IMR-90 (cell line): ENCODE results near the gene ETS1. TPM values are rescaled to one million over a fixed set of nuclear protein-coding genes. Genes with fewer than 3 reads are reported as not detected.

Experiments
- ATAC-seq: fragments of 200-7000 bp; cut with Tn5 transposase; 2 replicates; pipeline ENCODE4 v1.9.1; 2020; ENCODE audit warnings: low read depth, mild to moderate bottlenecking, moderate library complexity
- BruUV-seq: library from RNA; stranded (reverse); fragments of 400-500 nt; replicated peaks from 2 replicates; lab custom pipeline; 2021; lab: Mats Ljungman, UMichigan
- CTCF ChIA-PET: fragments of 300-600 bp; formaldehyde crosslinking; extraction: SDS; loops from one replicate; lab custom pipeline; 2021; ENCODE audit warnings: antibody characterized with exemption; lab: Yijun Ruan, JAX
- POLR2A ChIA-PET: fragments of 300-600 bp; sonication (Branson Sonifier 250); formaldehyde crosslinking; loops from one replicate; lab custom pipeline; 2022; ENCODE audit warnings: antibody characterized with exemption; ENCODE audit not compliant: unreplicated experiment; lab: Charles Lee
- DNase-seq: peaks from one replicate; pipeline ENCODE4 v3.0.0; 2013
- H2AFZ ChIP-seq: replicated peaks from 2 replicates; pipeline ENCODE3; 2013; ENCODE audit warnings: low read length, mild to moderate bottlenecking; ENCODE audit not compliant: poor library complexity
- H2AK5ac ChIP-seq: 2 replicates; pipeline ENCODE4 v1.6.1; 2013; ENCODE audit warnings: low read depth, low read length, inconsistent platforms
- H2AK9ac ChIP-seq: replicated peaks from 2 replicates; pipeline ENCODE3; 2013; ENCODE audit warnings: mild to moderate bottlenecking, low read depth, low read length, moderate library complexity; ENCODE audit not compliant: poor library complexity
- H2BK120ac ChIP-seq: 2 replicates; pipeline ENCODE4 v1.6.1; 2013; ENCODE audit warnings: low read depth, low read length, inconsistent platforms
- H2BK15ac ChIP-seq: 3 replicates; pipeline ENCODE4 v1.6.1; 2013; ENCODE audit warnings: low read depth, low read length, inconsistent platforms
- H2BK20ac ChIP-seq: 2 replicates; pipeline ENCODE4 v1.6.1; 2013; ENCODE audit warnings: low read depth, mild to moderate bottlenecking, inconsistent platforms, low read length, moderate library complexity
- H2BK5ac ChIP-seq: 2 replicates; pipeline ENCODE4 v1.6.1; 2013; ENCODE audit warnings: mild to moderate bottlenecking, low read depth, low read length, inconsistent platforms; ENCODE audit not compliant: poor library complexity, severe bottlenecking
- H3K14ac ChIP-seq: replicated peaks from 2 replicates; pipeline ENCODE4 v1.6.1; 2013; ENCODE audit warnings: low read depth, low read length, inconsistent platforms
- H3K18ac ChIP-seq: 2 replicates; pipeline ENCODE4 v1.6.1; 2013; ENCODE audit warnings: low read depth, low read length, control low read depth
- H3K23ac ChIP-seq: 2 replicates; pipeline ENCODE4 v1.6.1; 2013; ENCODE audit warnings: low read depth, low read length, inconsistent platforms
- H3K27ac ChIP-seq: 2 replicates; pipeline ENCODE4 v1.5.1; 2013; ENCODE audit warnings: mild to moderate bottlenecking, control low read depth, low read length; ENCODE audit not compliant: insufficient read depth
- H3K27me3 ChIP-seq: 2 replicates; pipeline ENCODE4 v1.6.1; 2013; ENCODE audit warnings: low read length; ENCODE audit not compliant: control insufficient read depth, insufficient read depth
- H3K36me3 ChIP-seq: 2 replicates; pipeline ENCODE4 v1.6.1; 2013; ENCODE audit warnings: low read length, mixed read lengths; ENCODE audit not compliant: control insufficient read depth, insufficient read depth
- H3K4ac ChIP-seq: 2 replicates; pipeline ENCODE4 v1.6.1; 2013; ENCODE audit warnings: low read depth, low read length, inconsistent platforms
- H3K4me1 ChIP-seq: 2 replicates; pipeline ENCODE4 v1.6.1; 2013; ENCODE audit warnings: low read length, mixed read lengths; ENCODE audit not compliant: control insufficient read depth, insufficient read depth
- H3K4me2 ChIP-seq: 2 replicates; pipeline ENCODE4 v1.6.1; 2013; ENCODE audit warnings: low read depth, mild to moderate bottlenecking, control low read depth, low read length, moderate library complexity
- H3K4me3 ChIP-seq: 2 replicates; pipeline ENCODE4 v1.5.1; 2013; ENCODE audit warnings: low read depth, mild to moderate bottlenecking, control low read depth, low read length, moderate library complexity; ENCODE audit not compliant: insufficient read depth
- H3K56ac ChIP-seq: 2 replicates; pipeline ENCODE4 v1.6.1; 2013; ENCODE audit warnings: low read length, inconsistent platforms; ENCODE audit not compliant: insufficient read depth; ENCODE audit errors: extremely low read depth
- H3K79me1 ChIP-seq, 2 experiments: 2 replicates each; pipeline ENCODE4 v1.6.1; 2013; ENCODE audit warnings: low read length in 2 of 2, inconsistent platforms in 1 of 2, low read depth in 1 of 2
- H3K9ac ChIP-seq: 2 replicates; pipeline ENCODE4 v1.6.1; 2013; ENCODE audit warnings: low read depth, low read length, control low read depth
- H3K9me1 ChIP-seq: 2 replicates; pipeline ENCODE4 v1.6.1; 2013; ENCODE audit warnings: low read length, inconsistent platforms; ENCODE audit not compliant: insufficient read depth
- H3K9me3 ChIP-seq: 2 replicates; pipeline ENCODE4 v1.6.1; 2013; ENCODE audit warnings: low read length; ENCODE audit not compliant: control insufficient read depth, insufficient read depth
- H4K20me1 ChIP-seq: 2 replicates; pipeline ENCODE4 v1.6.1; 2013; ENCODE audit warnings: low read length, inconsistent platforms; ENCODE audit not compliant: insufficient read depth
- H4K5ac ChIP-seq: 2 replicates; pipeline ENCODE4 v1.6.1; 2013; ENCODE audit warnings: mild to moderate bottlenecking, low read depth, low read length, control low read depth
- H4K8ac ChIP-seq, 2 experiments: 2 replicates each; pipeline ENCODE4 v1.6.1; 2013; ENCODE audit warnings: low read depth in 2 of 2, low read length in 2 of 2, control low read depth in 1 of 2, inconsistent platforms in 1 of 2
- H4K91ac ChIP-seq: 2 replicates; pipeline ENCODE4 v1.6.1; 2013; ENCODE audit warnings: low read depth, low read length, inconsistent platforms; ENCODE audit not compliant: insufficient read depth
- POLR2A ChIP-seq: IDR thresholded peaks from 2 replicates; pipeline ENCODE4 v1.6.1; 2012; ENCODE audit warnings: mild to moderate bottlenecking, low read depth, low read length
- WGBS, 2 experiments: methylation state at CpG; one replicate each; pipeline versions ENCODE4 v1.1.5 to v1.1.7; 2013; ENCODE audit warnings: missing lambda C conversion rate in 2 of 2; ENCODE audit not compliant: insufficient read length in 1 of 2; ENCODE audit errors: extremely low coverage in 2 of 2; 5-methylcytosine and 5-hydroxymethylcytosine counted together
- dilution Hi-C: fragments of 300-500 bp; cut with HindIII; formaldehyde crosslinking; loops from one replicate; pipeline ENCODE4 v1.14.3; 2018; ENCODE audit warnings: low sequenced_read_pairs; ENCODE audit not compliant: unreplicated experiment
- in situ Hi-C: fragments of 300-500 bp; cut with MboI; formaldehyde crosslinking; loops from 3 replicates; pipeline ENCODE4 v1.14.3; 2019; ENCODE audit warnings: low sequenced_read_pairs, inconsistent platforms, mixed read lengths
- intact Hi-C: fragments of 100-400 bp; cut with micrococcal nuclease; formaldehyde crosslinking; loops from 2 replicates; pipeline ENCODE4 v1.10.0; 2022
- polyA plus RNA-seq, 3 experiments: library from polyadenylated mRNA; depleted of rRNA; stranded (reverse); fragments of >200 nt; gene quantifications; 2 replicates each; pipeline ENCODE4 v1.2.3, GENCODE V29; 2012; ENCODE audit warnings: low replicate concordance in 1 of 3
- total RNA-seq: library from RNA; depleted of rRNA; stranded (reverse); fragments of >200 nt; gene quantifications from 2 replicates; pipeline ENCODE4 v1.2.3, GENCODE V29; 2012
- TF ChIP-seq, protein P1 (sequence below): conservative IDR thresholded peaks from 2 replicates; pipeline ENCODE4 v1.5.1; 2012; ENCODE audit warnings: mild to moderate bottlenecking, low read depth, low read length, improper control_type of control experiment

Gene ETS1
- total and polyA plus RNA-seq, 2 of the 4 experiments (the other 2 are of a cell fraction), result 41.2 to 56.3 TPM

DNA sequence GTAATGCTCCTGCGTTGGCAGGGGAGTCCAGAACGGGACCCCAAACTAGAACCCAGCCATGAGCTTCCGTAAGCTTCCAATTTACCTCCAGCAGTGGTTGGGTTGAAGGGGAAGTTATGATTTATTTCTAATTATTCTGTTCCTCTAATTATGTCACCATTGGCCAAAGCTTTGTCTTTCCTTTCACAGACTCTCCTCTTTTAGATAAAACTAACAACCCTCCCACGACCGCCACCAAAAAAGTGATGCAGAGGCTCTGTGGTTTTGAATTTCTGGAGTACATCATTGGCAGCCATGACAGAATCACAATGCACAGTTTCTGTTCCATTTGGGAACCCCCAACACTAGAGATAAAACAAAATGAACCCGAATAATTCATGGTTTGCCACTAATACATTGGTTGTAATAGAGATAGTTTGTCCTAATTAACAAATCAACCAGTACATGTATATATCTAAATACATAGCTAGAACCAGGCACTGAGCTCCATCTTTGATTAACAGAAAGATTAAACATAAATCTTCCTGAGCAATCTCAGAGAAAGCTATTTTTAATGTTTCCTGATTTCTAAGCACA, 64.3 kb downstream of the ETS1 start:
- Histone ChIP-seq H4K20me1 (peaks cover 23% of the 10 kb centered on the region), H3K4me3 (peak overlapping the region; percentile 48), H2AK5ac (peak overlapping the region; percentile 92), H3K4ac (peak overlapping the region; percentile 98), H3K9ac (peak overlapping the region; percentile 91), H2AFZ (peak overlapping the region; percentile 81), H2BK120ac (peak overlapping the region; percentile 96), H3K56ac (peak overlapping the region; percentile 99), H3K23ac (peak overlapping the region; percentile 99), H3K4me1 (peaks cover 24% of the 10 kb centered on the region), H3K14ac (peak overlapping the region; percentile 97), H3K27ac (peak overlapping the region; percentile 98), H4K8ac (peak overlapping the region; percentile 68 to 95), H2AK9ac (peak overlapping the region; percentile 92), H3K18ac (peak overlapping the region; percentile 98), H3K4me2 (peak overlapping the region; percentile 90), H4K5ac (peak overlapping the region; percentile 91), H3K36me3 (no peaks in the 10 kb centered on the region), H3K9me3 (no peaks in the 10 kb centered on the region), H2BK5ac (peak overlapping the region; percentile 94), H2BK15ac (peak overlapping the region; percentile 96), H3K79me1 (peaks cover 0 to 17% of the 10 kb centered on the region in 2 experiments; a peak in 2 of 4 replicates), H4K91ac (peak overlapping the region; percentile 94), H3K9me1 (peaks cover 3% of the 10 kb centered on the region), H3K27me3 (no peaks in the 10 kb centered on the region), H2BK20ac (peak overlapping the region; percentile 96)
- in situ Hi-C loops, result loop anchor here (25.0 kb wide), 1 partner anchor 486 kb away; no protein-coding TSS in a partner anchor
- CTCF ChIA-PET, result interaction anchor here (0.6 to 1.5 kb wide), 2 partner anchors 23 to 308 kb away, joined by 3 read pairs; no protein-coding TSS in a partner anchor
- dilution Hi-C loops, result no loop called here
- intact Hi-C loops, result loop anchor here (1.0 to 10.0 kb wide), 5 partner anchors 26 to 312 kb away; no protein-coding TSS in a partner anchor
- BruUV-seq, result TSS peak; percentile 94
- POLR2A ChIA-PET, result interaction anchor here (0.6 kb wide), 1 partner anchor 58 kb away, joined by 4 read pairs; no protein-coding TSS in a partner anchor
- TF ChIP-seq, protein P1, sequence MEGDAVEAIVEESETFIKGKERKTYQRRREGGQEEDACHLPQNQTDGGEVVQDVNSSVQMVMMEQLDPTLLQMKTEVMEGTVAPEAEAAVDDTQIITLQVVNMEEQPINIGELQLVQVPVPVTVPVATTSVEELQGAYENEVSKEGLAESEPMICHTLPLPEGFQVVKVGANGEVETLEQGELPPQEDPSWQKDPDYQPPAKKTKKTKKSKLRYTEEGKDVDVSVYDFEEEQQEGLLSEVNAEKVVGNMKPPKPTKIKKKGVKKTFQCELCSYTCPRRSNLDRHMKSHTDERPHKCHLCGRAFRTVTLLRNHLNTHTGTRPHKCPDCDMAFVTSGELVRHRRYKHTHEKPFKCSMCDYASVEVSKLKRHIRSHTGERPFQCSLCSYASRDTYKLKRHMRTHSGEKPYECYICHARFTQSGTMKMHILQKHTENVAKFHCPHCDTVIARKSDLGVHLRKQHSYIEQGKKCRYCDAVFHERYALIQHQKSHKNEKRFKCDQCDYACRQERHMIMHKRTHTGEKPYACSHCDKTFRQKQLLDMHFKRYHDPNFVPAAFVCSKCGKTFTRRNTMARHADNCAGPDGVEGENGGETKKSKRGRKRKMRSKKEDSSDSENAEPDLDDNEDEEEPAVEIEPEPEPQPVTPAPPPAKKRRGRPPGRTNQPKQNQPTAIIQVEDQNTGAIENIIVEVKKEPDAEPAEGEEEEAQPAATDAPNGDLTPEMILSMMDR, result no peak
- TF ChIP-seq POLR2A, result peak; percentile 18
- ATAC-seq (no peak), DNase-seq (no peak)
- whole genome bisulfite sequencing, 2 experiments, result no CpG with 5 or more reads among the region's 6 CpGs
